NT2/D1 (cell line): Measurements from ENCODE around the gene CDK2AP2.
A peak's percentile ranks its signal among the peaks of the same experiment; 100 is the strongest.

Source experiments
- DNase-seq: peaks from one replicate; pipeline ENCODE4 v3.0.0-alpha.2; 2011; ENCODE audit warnings: low read depth, low spot score
- H3K27me3 ChIP-seq: 2 replicates; pipeline ENCODE4 v1.6.0; 2011; ENCODE audit warnings: mild to moderate bottlenecking; ENCODE audit not compliant: insufficient read length, insufficient read depth
- H3K36me3 ChIP-seq: 2 replicates; pipeline ENCODE4 v1.6.1; 2011; ENCODE audit warnings: mild to moderate bottlenecking, low read length, mixed read lengths; ENCODE audit not compliant: insufficient read depth, insufficient read length
- H3K4me1 ChIP-seq: 2 replicates; pipeline ENCODE4 v1.5.1; 2011; ENCODE audit not compliant: insufficient read depth, insufficient read length
- H3K4me3 ChIP-seq: 2 replicates; pipeline ENCODE4 v1.5.1; 2011; ENCODE audit warnings: low read depth; ENCODE audit not compliant: insufficient read length
- H3K9ac ChIP-seq: 2 replicates; pipeline ENCODE4 v1.6.0; 2011; ENCODE audit warnings: low read depth; ENCODE audit not compliant: insufficient read length
- H3K9me3 ChIP-seq: 2 replicates; pipeline ENCODE4 v1.5.1; 2011; ENCODE audit warnings: mild to moderate bottlenecking, low read length; ENCODE audit not compliant: insufficient read depth
- SUZ12 ChIP-seq: IDR thresholded peaks from 2 replicates; pipeline ENCODE4 v1.6.1; 2011; ENCODE audit not compliant: insufficient read length, insufficient read depth; ENCODE audit errors: extremely low read depth
- YY1 ChIP-seq: IDR thresholded peaks from 2 replicates; pipeline ENCODE4 v1.6.1; 2011; ENCODE audit not compliant: insufficient read length, insufficient read depth
- ZNF274 ChIP-seq: IDR thresholded peaks from 2 replicates; pipeline ENCODE4 v1.6.1; 2011; ENCODE audit warnings: mild to moderate bottlenecking, low read depth, low read length

The CDK2AP2 gene

DNA sequence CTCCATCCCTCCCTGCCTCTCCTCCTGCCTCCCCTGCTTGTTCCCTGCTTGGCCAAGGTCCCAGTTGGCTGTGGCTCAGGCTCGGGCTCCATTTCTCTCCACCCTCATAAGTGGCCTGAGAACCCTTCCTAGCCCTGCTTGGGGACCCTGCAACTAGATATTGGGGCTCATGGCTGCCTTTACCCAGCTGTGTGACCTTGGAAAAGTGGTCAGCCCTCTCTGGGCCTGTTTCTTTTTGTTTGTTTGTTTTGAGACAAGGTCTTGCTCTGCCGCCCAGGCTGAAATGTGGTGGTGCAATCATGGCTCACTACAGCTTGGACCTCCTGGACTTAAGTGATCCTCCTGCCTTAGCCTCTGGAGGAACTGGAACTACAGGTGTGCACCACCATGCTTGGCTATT lies 35.6 kb upstream of the CDK2AP2 start:
- Histone ChIP-seq H3K4me1 (peaks cover 9% of the 10 kb centered on the region), H3K9ac (peak overlapping the region; percentile 11), H3K27me3 (no peaks in the 10 kb centered on the region), H3K36me3 (no peaks in the 10 kb centered on the region), H3K9me3 (no peaks in the 10 kb centered on the region; the same call in 1 of the 2 replicates), H3K4me3 (no peak overlapping the region)
- no peak for DNase-seq
- TF ChIP-seq SUZ12 = no peak
- no peak for TF ChIP-seq YY1
- no peak for TF ChIP-seq ZNF274

DNA sequence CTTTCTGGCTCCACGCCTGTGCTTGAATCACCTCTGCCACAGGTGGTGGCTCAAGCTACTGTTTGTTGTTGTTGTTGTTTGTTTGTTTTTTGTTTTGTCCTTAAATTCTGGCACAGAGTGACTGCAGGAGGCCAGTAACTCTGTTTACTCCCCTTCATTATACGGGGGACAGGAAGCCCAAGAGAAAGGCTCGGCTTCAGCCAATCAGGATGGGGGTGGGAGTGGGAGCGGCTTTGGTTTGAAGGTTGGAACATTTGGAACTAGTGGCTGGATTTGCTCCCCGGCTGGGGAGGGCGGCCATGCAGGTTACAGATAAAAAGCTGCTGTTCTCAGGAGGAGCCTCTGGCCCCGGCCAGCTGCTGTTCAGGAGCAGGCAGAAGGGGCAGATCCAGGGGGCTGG lies 35.0 kb upstream of the CDK2AP2 start:
- Histone ChIP-seq H3K4me1 (peaks cover 9% of the 10 kb centered on the region), H3K27me3 (no peaks in the 10 kb centered on the region), H3K4me3 (no peak overlapping the region), H3K36me3 (no peaks in the 10 kb centered on the region), H3K9ac (no peak overlapping the region), H3K9me3 (no peaks in the 10 kb centered on the region; the same call in 1 of the 2 replicates)
- TF ChIP-seq SUZ12 (no peak), YY1 (no peak), ZNF274 (no peak)
- no peak for DNase-seq

DNA sequence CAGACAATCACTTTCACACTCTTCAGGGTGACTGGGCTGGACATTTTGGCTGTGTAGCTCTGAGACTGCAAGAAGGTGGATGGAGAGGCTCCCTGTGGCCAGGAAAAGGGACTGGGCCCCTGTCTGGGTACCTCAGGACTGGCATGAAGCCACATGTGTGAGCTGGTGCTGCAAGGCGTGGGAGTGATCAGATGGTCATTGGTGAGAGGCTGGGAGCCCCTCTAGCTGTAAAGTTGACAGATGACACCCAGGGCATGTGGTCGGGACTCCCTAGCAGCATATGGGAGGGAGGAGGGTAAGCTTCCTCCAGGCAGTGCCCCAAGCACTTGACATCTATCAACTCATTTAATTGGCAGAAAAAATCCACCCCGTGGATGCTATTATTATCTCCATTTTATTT lies 34.2 kb upstream of the CDK2AP2 start:
- no peak overlapping the region for H3K4me3 ChIP-seq
- H3K4me1 ChIP-seq = peaks cover 9% of the 10 kb centered on the region
- H3K36me3 ChIP-seq = no peaks in the 10 kb centered on the region
- no peak overlapping the region for H3K9ac ChIP-seq
- DNase-seq = no peak
- no peak for TF ChIP-seq YY1
- no peak for TF ChIP-seq ZNF274
- TF ChIP-seq SUZ12 = no peak
- no peaks in the 10 kb centered on the region for H3K27me3 ChIP-seq
- H3K9me3 ChIP-seq = no peaks in the 10 kb centered on the region; the same call in 1 of the 2 replicates

DNA sequence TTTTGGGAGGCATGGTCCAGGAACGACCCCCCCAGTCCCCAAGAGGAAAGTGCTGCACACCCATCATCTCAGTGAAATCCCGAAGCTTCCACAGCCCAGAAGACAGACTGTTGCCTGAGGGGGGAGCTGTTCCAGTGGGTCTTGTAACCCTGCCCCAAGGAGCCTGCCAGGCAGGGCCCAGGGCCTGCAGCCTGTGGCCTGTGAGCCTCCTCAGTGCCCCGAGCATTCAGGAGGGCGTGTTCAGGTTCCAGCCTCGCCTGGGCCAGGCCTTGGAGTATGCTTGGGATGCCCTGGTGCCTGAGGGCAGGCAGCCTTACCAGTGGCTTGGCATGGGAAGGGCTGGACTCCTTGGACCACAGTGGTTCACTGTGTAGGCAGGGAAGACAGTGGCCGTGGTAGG lies 33.2 kb upstream of the CDK2AP2 start:
- no peak for TF ChIP-seq SUZ12
- no peak for TF ChIP-seq ZNF274
- no peak for TF ChIP-seq YY1
- Histone ChIP-seq H3K4me1 (peaks cover 9% of the 10 kb centered on the region), H3K9ac (no peak overlapping the region), H3K36me3 (no peaks in the 10 kb centered on the region), H3K27me3 (no peaks in the 10 kb centered on the region), H3K4me3 (no peak overlapping the region), H3K9me3 (peaks cover 6% of the 10 kb centered on the region)
- DNase-seq = no peak

DNA sequence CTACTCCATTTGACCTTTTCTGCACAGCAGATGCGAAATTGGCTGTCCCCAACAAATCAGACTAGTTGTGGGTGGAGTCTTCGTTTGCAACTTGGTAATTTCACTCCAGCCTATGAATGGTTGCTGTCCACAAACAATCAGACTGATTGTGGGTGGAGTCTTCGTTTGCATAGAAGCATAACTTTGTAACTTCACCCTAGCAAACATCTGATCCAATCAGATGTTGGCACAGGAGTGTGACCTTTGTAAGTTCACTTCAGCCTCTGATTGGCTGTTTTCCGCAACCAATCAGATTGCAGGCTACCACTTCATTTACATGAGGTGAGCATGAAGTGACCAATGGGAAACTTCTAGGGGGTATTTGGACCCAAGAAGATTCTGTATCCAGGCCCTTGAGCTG lies 31.6 kb upstream of the CDK2AP2 start:
- Histone ChIP-seq H3K36me3 (no peaks in the 10 kb centered on the region), H3K4me3 (no peak overlapping the region), H3K4me1 (peaks cover 9% of the 10 kb centered on the region), H3K9me3 (peaks cover 21% of the 10 kb centered on the region), H3K9ac (no peak overlapping the region), H3K27me3 (no peaks in the 10 kb centered on the region)
- no peak for DNase-seq
- no peak for TF ChIP-seq SUZ12

DNA sequence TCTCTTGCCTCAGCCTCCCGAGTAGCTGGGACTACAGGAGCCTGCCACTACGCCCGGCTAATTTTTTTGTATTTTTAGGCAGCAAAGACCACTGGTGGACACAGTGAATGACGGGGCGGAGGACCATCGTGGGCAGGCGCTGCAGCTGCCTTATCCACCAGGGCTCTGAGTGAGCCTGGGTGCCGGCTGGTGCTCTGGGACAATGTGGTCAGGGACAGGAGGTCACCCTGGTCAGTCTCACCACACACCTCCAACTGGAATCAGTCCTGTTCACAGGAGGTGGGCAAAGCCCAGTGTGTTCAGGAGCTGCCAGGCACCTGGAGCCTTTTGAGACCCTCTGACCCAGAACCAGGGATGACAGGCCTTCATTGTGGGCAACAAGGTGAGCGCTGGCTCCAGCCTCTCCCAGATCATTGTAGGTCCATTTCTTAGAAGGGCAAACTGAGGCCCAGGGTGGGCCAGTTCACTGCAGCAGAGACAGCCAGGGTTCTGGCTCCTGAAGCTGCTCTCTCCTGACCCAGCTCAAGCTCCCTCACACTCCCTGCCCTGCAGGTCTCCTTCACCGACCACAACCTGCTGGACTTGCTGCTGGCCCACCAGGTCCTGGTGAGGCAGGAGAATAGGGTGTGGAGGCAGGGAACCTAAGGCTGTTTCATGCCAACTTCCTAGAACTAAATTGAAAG lies 31.0 kb upstream of the CDK2AP2 start:
- no peak overlapping the region for H3K9ac ChIP-seq
- TF ChIP-seq ZNF274 = no peak
- TF ChIP-seq SUZ12 = no peak
- no peak for TF ChIP-seq YY1
- H3K36me3 ChIP-seq = no peaks in the 10 kb centered on the region
- no peak for DNase-seq
- peaks cover 27% of the 10 kb centered on the region for H3K9me3 ChIP-seq
- H3K4me1 ChIP-seq = peaks cover 9% of the 10 kb centered on the region
- no peak overlapping the region for H3K4me3 ChIP-seq
- no peaks in the 10 kb centered on the region for H3K27me3 ChIP-seq

DNA sequence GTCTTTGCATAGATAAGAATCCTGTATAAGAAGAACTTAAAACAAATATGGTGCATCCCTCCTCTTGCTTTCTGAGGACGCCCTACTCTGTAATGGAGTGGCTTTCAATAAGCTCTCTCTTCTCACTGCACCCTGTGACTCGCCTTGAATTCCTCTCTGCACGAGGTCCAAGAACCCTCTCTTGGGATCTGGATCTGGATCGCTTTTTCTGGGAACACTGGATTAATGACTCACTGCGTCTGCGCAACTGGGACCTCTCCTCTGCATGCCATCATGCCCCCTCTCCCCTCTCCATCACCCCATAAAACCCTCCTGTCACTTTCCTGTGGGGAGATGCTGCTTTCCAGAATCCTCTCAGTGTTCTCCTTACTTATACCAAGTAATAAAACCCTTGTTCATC lies 30.3 kb upstream of the CDK2AP2 start:
- peaks cover 33% of the 10 kb centered on the region for H3K9me3 ChIP-seq
- H3K4me3 ChIP-seq = no peak overlapping the region
- TF ChIP-seq ZNF274 (no peak), SUZ12 (no peak), YY1 (no peak)
- peaks cover 7% of the 10 kb centered on the region for H3K4me1 ChIP-seq
- no peak for DNase-seq
- no peak overlapping the region for H3K9ac ChIP-seq
- no peaks in the 10 kb centered on the region for H3K27me3 ChIP-seq
- no peaks in the 10 kb centered on the region for H3K36me3 ChIP-seq

DNA sequence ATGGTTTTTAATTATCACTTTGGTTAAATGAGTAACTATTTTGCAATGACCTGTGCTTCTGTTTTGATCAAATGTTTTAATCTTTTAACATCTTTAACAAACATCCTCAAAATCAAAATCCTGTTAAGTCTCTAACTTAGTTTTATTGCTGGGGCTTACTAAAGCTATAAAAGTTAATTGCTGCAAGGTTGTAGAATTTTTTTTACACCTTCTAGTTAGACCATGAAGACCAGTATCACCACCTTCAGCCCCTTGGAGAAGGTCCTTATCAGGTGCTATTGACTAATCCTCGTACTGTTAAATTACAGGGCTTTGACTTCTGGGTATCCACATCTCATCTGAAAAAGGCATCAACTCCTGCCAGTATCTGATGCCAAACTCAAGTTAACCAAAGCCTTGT lies 27.6 kb upstream of the CDK2AP2 start:
- Histone ChIP-seq H3K36me3 (no peaks in the 10 kb centered on the region), H3K9me3 (peaks cover 46% of the 10 kb centered on the region), H3K4me3 (no peak overlapping the region), H3K9ac (no peak overlapping the region), H3K27me3 (no peaks in the 10 kb centered on the region), H3K4me1 (peaks cover under 1% of the 10 kb centered on the region)
- DNase-seq = no peak
- TF ChIP-seq SUZ12 (no peak), ZNF274 (no peak), YY1 (no peak)
